Stimulated activated CD8-positive, alpha-beta memory T cell treated with anti-CD3 and anti-CD28 coated beads, Interleukin-15, amount 100 ng/mL, for 4 hours (primary cell): ENCODE data around the gene TLE2.
"Not testable (repeated sequence)": the region's sequence is repeated elsewhere in the genome, so short reads cannot be mapped to it uniquely, and the experiment has no call there.

Experiments used
- DNase-seq, 2 donors: peaks; one replicate each; pipeline ENCODE4 v3.0.0-alpha.2; 2020; ENCODE audit warnings: low read depth in 2 of 2

TLE2 gene

GRCh38 chr19:3038214-3038613 is 9.1 kb upstream of the TLE2 start:
- no peak for DNase-seq

GRCh38 chr19:3036977-3037544 is 8.0 kb upstream of the TLE2 start:
- DNase-seq = not testable (repeated sequence)

DNA sequence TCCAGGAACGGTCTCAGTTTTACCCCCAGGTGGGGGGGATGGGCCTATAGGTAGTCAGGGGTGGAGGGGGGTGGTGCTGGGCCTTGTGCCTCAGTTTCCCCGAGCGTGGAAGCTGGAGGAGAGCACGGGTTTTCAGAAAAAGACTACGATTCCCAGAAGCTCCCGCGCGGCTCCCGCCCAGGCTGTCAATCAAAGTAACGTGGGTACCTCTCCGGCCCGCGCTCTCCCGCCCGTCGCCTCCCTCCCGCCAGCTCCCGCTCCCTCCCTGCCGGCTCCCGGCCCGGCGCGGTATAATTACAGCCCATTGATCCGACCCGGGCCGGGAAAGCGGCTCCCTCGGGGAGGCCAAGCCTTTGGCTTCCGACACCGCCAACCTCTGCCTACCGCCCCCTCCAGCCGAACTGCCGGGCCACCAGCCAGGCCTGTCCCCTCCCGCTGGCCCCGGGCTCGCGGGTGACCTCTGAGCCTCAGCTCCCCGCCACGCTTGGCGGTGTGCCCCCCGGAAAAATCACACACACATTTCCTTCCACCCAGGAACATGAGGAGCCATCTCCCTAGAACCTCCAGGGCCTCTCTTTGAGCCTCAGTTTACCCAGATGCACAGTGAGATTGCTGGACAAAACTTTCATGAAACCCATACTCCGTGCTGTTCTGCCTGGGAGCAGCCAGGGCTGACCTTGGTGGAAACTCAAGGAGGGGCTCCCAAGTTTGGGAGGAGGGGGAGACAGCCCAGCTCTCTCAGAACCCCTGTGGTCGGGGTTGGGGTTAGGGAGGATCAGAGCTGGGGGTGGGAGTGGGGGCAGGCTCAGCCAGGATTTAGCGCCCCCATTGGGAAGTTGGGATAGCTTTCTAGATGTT is 7.3 kb upstream of the TLE2 start:
- DNase-seq = peak; percentile 60 to 67

- DNase-seq = peak; percentile 82 to 92
Measured at GRCh38 chr19:3035542-3036118, 6.5 kb upstream of the TLE2 start.

- no peak for DNase-seq
Measured at GRCh38 chr19:3034656-3035541, 5.8 kb upstream of the TLE2 start.

DNA sequence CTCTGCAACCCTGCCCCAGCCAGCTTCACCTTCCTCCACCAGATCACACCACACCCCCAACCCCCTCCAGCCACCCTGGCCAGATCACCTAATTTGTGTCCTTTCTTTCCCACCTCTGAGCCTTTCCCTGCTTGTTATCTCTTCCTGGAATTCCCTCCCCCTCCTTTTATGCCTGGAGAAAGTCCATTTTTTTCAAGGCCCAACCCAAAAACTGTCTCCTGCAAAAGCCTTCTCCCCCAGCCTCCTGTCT is 5.3 kb upstream of the TLE2 start:
- DNase-seq = no peak

GRCh38 chr19:3033595-3034405 is 4.7 kb upstream of the TLE2 start:
- no peak for DNase-seq

- no peak for DNase-seq
Measured at GRCh38 chr19:3031607-3031867, 2.5 kb upstream of the TLE2 start.

GRCh38 chr19:3028305-3029064 is 595 bp downstream of the TLE2 start:
- DNase-seq = no peak

DNA sequence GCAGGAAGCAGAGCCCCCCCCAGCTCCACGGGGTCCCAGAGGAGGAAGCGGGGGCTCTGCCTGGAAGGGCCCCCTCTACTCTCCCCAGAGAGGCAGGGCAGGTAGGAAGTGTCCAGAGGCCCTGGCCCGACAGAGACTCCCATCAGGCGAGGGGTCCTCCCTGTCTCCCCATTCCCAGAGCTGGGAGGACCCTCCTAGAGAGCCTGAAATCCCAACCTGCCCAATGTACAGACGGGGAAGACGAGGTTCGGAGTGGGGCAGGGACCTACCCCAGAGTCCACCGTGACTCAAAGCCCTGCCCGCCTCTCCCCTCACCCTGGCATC is 1.1 kb downstream of the TLE2 start:
- DNase-seq = no peak

- DNase-seq = no peak
Measured at GRCh38 chr19:3027292-3027691, 1.8 kb downstream of the TLE2 start.

- no peak for DNase-seq
Measured at GRCh38 chr19:3026768-3027167, 2.3 kb downstream of the TLE2 start.

GRCh38 chr19:3025549-3025886 is 3.6 kb downstream of the TLE2 start:
- DNase-seq = no peak

DNA sequence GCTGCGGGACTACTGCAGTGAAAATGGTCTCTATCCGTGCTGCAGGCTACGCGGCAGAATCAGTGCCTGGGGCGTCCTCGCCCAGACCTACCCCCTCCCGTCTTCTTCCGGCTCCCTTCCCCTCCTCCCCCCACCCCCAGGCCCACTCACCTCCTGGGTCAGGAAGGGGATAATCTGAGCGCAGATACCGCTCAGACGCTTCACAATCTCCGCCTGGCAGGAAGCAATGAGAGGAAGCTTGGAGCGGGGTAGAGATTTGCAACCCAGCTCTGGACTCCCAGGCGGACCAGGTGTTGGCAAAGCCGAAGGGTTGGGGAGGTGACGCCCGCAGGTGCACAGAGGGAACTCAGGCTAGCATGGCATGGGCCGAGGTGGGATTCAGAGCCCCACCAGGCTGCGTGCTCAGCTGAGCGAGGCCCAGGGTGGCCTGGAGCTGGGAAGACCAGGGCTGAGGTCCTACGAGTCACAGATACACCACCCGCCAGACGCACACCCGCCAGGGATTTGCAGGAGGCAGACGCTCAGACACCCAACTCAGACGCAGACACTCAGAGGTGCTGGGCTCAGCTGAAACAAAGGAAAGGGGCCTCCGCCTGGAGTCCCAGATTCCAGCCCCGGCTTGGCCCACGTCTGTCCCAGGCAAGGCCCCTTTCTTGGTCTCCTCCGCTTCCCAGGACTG is 4.1 kb downstream of the TLE2 start:
- no peak for DNase-seq

GRCh38 chr19:3024509-3024869 is 4.6 kb downstream of the TLE2 start:
- no peak for DNase-seq

- no peak for DNase-seq
Measured at GRCh38 chr19:3020321-3020960, 8.6 kb downstream of the TLE2 start.

GRCh38 chr19:3019211-3019854 is 9.7 kb downstream of the TLE2 start:
- DNase-seq = no peak

DNA sequence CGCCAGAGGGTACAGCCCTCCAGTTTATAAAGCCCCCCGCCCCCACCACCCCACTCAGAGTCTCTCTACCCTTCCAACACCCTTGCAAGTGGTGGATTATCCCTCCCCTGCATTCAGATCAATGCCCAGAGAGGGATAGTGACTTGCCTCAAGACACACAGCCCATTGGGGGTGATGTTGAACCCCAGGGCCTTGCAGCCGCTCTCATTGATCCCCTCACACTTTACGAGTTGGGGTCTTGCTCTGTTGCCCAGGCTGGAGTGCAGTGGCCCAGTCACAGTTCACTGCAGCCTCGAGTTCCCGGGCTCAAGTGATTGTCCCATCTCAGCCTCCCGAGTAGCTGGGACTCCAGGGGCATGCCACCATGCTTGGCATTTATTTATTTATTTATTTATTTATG is 11.2 kb downstream of the TLE2 start:
- no peak for DNase-seq

GRCh38 chr19:3015126-3016057 is 13.7 kb downstream of the TLE2 start:
- no peak for DNase-seq
